Parathyroid adenoma (tissue), 2 donors: Measurements from ENCODE around the gene SEMA4C.

Source experiments
- H2AFZ ChIP-seq: fragments of 300-600 bp; sonication (generic); one replicate; pipeline ENCODE4 v1.7.0; 2017; ENCODE audit warnings: antibody characterized with exemption, mild to moderate bottlenecking
- H3K27ac ChIP-seq: fragments of 300-600 bp; sonication (generic); one replicate; pipeline ENCODE4 v1.7.0; 2017
- H3K27me3 ChIP-seq: fragments of 300-600 bp; sonication (generic); one replicate; pipeline ENCODE4 v1.7.0; 2017; ENCODE audit warnings: low read length; ENCODE audit not compliant: control insufficient read depth, insufficient read depth
- H3K36me3 ChIP-seq: fragments of 300-600 bp; sonication (generic); one replicate; pipeline ENCODE4 v1.7.0; 2017; ENCODE audit warnings: low read length; ENCODE audit not compliant: control insufficient read depth, insufficient read depth
- H3K4me1 ChIP-seq: fragments of 300-600 bp; sonication (generic); one replicate; pipeline ENCODE4 v1.7.0; 2017; ENCODE audit warnings: control low read depth
- H3K4me2 ChIP-seq: fragments of 300-600 bp; sonication (generic); one replicate; pipeline ENCODE4 v1.7.0; 2017; ENCODE audit warnings: low read length
- H3K4me3 ChIP-seq: fragments of 300-600 bp; sonication (generic); one replicate; pipeline ENCODE4 v1.7.0; 2017; ENCODE audit warnings: low read depth, low read length
- H3K79me2 ChIP-seq: fragments of 300-600 bp; sonication (generic); one replicate; pipeline ENCODE4 v1.7.0; 2017; ENCODE audit warnings: control low read depth
- H3K9ac ChIP-seq: fragments of 300-600 bp; sonication (generic); one replicate; pipeline ENCODE4 v1.7.0; 2017; ENCODE audit warnings: mild to moderate bottlenecking
- H3K9me3 ChIP-seq: fragments of 300-600 bp; sonication (generic); one replicate; pipeline ENCODE4 v1.7.0; 2017; ENCODE audit warnings: low read length; ENCODE audit not compliant: control insufficient read depth
- TF ChIP-seq, protein P1 (sequence below): fragments of 300-600 bp; sonication (generic); IDR thresholded peaks from one replicate; pipeline ENCODE4 v1.7.0; 2017; ENCODE audit warnings: antibody characterized with exemption, mild to moderate bottlenecking
- donor health status: primary hyperparathyroidism.

SEMA4C gene

DNA sequence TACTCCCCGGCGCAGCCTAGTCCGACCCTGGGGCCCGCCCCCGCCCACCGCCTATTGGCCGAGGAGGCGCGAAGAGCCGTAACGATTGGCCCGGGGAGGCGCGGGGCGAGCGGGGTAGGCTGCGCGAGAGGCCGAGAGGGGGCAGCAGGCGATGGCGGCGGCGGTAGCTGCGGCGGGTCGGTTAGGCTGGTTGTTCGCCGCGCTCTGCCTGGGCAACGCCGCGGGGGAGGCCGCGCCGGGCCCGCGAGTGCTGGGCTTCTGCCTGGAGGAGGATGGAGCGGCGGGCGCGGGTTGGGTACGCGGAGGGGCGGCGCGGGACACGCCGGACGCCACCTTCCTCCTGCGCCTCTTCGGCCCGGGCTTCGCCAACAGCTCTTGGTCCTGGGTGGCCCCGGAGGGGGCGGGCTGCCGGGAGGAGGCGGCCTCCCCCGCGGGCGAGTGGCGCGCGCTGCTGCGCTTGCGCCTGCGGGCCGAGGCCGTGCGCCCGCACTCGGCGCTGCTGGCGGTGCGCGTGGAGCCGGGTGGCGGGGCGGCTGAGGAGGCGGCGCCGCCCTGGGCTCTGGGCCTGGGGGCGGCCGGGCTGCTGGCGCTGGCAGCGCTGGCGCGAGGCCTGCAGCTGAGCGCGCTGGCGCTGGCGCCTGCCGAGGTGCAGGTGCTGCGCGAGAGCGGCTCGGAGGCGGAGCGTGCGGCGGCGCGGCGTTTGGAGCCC lies 53.6 kb downstream of the SEMA4C start, which contains the start of gene CNNM3:
TSS of gene CNNM3 (plus strand) at position 142 of the 709 bp plus-strand sequence. CDS start at position 152, 10 bp downstream.
- Histone ChIP-seq H3K36me3 (no peaks in the 10 kb centered on the region), H3K27ac (peak within 1 kb of the TSS; percentile 89), H3K9me3 (no peaks in the 10 kb centered on the region), H3K4me1 (peaks cover 25% of the 10 kb centered on the region), H3K79me2 (peaks cover 34% of the 10 kb centered on the region), H3K4me2 (peak within 1 kb of the TSS; percentile 97), H2AFZ (peak within 1 kb of the TSS; percentile 91), H3K4me3 (peak within 1 kb of the TSS; percentile 78), H3K27me3 (no peaks in the 10 kb centered on the region), H3K9ac (no peak within 1 kb of the TSS)
- TF ChIP-seq, protein P1, sequence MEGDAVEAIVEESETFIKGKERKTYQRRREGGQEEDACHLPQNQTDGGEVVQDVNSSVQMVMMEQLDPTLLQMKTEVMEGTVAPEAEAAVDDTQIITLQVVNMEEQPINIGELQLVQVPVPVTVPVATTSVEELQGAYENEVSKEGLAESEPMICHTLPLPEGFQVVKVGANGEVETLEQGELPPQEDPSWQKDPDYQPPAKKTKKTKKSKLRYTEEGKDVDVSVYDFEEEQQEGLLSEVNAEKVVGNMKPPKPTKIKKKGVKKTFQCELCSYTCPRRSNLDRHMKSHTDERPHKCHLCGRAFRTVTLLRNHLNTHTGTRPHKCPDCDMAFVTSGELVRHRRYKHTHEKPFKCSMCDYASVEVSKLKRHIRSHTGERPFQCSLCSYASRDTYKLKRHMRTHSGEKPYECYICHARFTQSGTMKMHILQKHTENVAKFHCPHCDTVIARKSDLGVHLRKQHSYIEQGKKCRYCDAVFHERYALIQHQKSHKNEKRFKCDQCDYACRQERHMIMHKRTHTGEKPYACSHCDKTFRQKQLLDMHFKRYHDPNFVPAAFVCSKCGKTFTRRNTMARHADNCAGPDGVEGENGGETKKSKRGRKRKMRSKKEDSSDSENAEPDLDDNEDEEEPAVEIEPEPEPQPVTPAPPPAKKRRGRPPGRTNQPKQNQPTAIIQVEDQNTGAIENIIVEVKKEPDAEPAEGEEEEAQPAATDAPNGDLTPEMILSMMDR = peak; percentile 85

DNA sequence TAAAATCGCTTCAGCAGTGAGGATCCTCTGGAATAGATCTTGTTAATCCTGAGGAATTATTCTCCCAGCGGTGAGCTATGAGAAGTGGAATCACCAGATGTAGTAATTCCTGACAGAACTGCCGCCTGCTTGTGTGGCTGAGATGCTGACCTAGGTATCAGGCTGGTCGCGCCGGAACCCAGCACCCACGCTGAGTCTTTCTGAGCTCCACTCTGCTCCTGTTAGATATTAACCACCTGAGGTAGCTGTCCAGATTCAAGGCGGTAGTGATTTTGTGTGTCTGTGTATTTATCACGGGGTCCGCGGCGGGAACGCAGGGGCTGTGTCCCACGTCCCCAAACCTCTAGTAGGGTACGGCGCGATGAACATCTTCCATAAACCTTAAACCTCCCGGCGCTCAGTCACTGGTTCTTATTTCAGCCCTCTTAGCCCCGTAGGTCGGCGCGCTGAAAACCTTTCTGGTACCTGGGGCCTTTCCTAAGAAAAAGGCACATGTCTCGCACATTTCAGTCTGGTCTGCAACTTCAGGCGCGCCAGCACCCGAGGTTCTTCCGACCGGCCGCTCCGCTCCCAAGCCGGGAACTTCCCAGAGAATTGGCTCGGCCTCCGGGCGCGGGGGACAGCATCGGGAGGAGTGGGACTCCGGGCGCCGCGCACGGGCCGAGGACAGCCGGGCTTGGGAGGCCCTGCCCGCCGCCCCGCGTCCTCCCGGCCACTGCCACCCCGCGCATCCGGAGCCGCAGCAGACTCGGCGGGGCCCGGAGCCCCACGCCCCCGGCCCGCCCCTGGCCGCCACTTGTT lies 54.4 kb downstream of the SEMA4C start:
- Histone ChIP-seq H3K4me3 (peak overlapping the region; percentile 78), H3K27ac (peak overlapping the region; percentile 89), H3K9ac (no peak overlapping the region), H3K36me3 (no peaks in the 10 kb centered on the region), H3K9me3 (no peaks in the 10 kb centered on the region), H3K79me2 (peaks cover 34% of the 10 kb centered on the region), H3K4me2 (peak overlapping the region; percentile 77), H2AFZ (peak overlapping the region; percentile 91), H3K4me1 (peaks cover 25% of the 10 kb centered on the region), H3K27me3 (no peaks in the 10 kb centered on the region)
- TF ChIP-seq, protein P1 = no peak

DNA sequence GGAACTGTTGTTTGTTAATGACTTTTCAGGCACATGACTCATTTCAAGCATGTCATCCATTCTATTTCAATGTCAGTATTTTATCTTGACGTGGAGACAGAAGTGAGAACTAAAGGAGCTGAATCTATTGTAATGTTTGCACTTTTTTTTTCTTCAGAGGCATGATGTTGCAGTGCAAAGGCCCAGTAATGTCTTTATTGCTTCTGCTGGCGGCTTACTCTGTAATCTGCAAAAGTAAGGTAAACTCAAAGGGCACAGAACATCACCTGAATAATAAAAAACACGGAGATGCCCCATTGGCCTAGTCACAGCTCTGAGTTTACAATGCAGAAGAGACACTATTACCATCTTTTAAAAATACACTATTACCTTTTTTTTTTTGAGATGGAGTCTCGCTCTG lies 56.2 kb downstream of the SEMA4C start:
- Histone ChIP-seq H3K4me2 (no peak overlapping the region), H3K36me3 (no peaks in the 10 kb centered on the region), H3K4me1 (peaks cover 16% of the 10 kb centered on the region), H3K27ac (no peak overlapping the region), H3K4me3 (no peak overlapping the region), H3K9ac (no peak overlapping the region), H2AFZ (no peak overlapping the region), H3K27me3 (no peaks in the 10 kb centered on the region), H3K79me2 (peaks cover 15% of the 10 kb centered on the region), H3K9me3 (no peaks in the 10 kb centered on the region)
- TF ChIP-seq, protein P1 = no peak

DNA sequence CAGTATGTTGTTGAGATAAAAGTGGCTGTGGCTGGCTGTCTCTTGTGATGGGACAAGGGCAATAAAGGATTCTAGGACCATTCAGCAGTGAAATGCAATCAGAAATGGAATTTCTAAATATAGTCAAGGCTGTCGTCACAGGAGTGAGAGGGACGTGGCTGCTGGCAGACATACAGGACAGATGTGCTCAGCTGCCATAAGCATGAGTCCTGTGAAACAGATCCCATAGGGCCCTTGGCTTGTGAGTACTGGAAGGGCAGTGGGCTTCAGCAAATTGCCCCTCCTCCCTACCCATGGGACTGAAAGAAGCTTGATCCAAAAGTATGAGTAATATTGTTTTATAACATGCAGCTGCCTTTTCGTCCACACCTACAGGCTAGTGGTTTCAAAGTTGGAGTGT lies 58.0 kb downstream of the SEMA4C start:
- no peak overlapping the region for H3K4me2 ChIP-seq
- H3K9ac ChIP-seq = no peak overlapping the region
- H3K36me3 ChIP-seq = no peaks in the 10 kb centered on the region
- H3K4me3 ChIP-seq = no peak overlapping the region
- no peak overlapping the region for H3K27ac ChIP-seq
- no peaks in the 10 kb centered on the region for H3K27me3 ChIP-seq
- TF ChIP-seq, protein P1 = no peak
- H2AFZ ChIP-seq = no peak overlapping the region
- H3K79me2 ChIP-seq = no peaks in the 10 kb centered on the region
- H3K4me1 ChIP-seq = peaks cover 3% of the 10 kb centered on the region
- no peaks in the 10 kb centered on the region for H3K9me3 ChIP-seq
